HAP-1 (cell line): ENCODE measurements around the gene IGIP.

Experiments used
- DNase-seq, 2 experiments: peaks; one replicate each; pipeline ENCODE4 v3.0.0-alpha.2; 2016 to 2020; ENCODE audit warnings: low spot score in 2 of 2
- H3K27me3 ChIP-seq: fragments of 250-450 bp; sonication (Bioruptor Pico); 2 replicates; pipeline ENCODE4 v1.5.1; 2020; ENCODE audit warnings: low read depth, mild to moderate bottlenecking, moderate library complexity
- H3K36me3 ChIP-seq: fragments of 250-450 bp; sonication (Bioruptor Pico); replicated peaks from 2 replicates; pipeline ENCODE4 v1.5.1; 2020; ENCODE audit warnings: mild to moderate bottlenecking
- H3K4me1 ChIP-seq: fragments of 250-450 bp; sonication (Bioruptor Pico); 2 replicates; pipeline ENCODE4 v1.5.1; 2020; ENCODE audit warnings: mild to moderate bottlenecking
- H3K4me3 ChIP-seq: fragments of 250-450 bp; sonication (Bioruptor Pico); 2 replicates; pipeline ENCODE4 v1.5.1; 2020; ENCODE audit warnings: mild to moderate bottlenecking, moderate library complexity
- H3K9me3 ChIP-seq: fragments of 250-450 bp; sonication (Bioruptor Pico); 2 replicates; pipeline ENCODE4 v1.5.1; 2020; ENCODE audit warnings: mild to moderate bottlenecking, moderate library complexity
- in situ Hi-C: fragments of 300-500 bp; cut with MboI; formaldehyde crosslinking; loops from 3 replicates; pipeline ENCODE4 v1.14.3; 2020; ENCODE audit warnings: low sequenced_read_pairs, inconsistent platforms, mixed read lengths

The IGIP gene

DNA sequence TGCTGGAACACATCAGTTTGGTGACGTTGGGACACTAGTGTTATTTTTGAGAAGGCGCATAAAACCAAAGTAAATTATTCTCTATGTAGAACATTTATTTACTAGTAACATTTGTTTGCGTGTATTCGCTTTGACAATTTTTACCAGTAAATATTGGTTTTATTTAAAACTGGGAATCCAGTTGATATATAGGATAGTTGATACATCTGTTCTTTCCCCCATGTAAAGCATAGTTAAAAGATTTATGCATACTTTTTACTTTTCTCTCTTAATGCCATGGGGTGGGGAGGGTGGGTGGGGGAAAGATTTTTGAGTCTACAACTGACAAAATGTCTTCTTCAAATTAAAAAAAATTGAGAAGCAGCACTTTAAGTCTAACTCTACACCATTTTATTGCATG is at the start of gene IGIP:
IGIP (plus strand) TSS at position 301 of the 400 bp plus-strand sequence. CDS start 2,540 bp downstream, outside the sequence.
- no peak within 1 kb of the TSS for H3K4me3 ChIP-seq
- H3K36me3 ChIP-seq: no peaks in the 10 kb centered on the region
- in situ Hi-C loops: no loop called here
- peaks cover 12% of the 10 kb centered on the region for H3K4me1 ChIP-seq
- H3K9me3 ChIP-seq: no peaks in the 10 kb centered on the region
- DNase-seq: no peak
- H3K27me3 ChIP-seq: no peaks in the 10 kb centered on the region

DNA sequence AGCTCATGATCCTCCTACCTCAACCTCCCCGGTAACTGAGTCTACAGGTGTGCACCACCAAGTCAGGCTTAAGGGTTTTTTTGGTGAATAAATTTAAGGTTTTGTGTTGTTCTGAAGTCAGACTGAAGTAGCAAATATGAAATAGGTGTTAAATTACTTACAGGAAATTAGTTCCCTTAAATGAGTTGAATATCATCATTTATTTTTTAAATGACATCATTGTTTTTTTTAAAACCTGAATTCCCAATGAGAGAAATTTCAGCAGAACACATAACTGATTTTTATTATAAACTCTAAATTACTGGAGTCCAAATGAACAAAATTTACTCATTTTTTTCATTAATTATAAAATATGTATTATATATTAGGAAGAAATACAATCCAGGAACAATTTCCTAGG is 49.6 kb upstream of the IGIP start:
- H3K4me3 ChIP-seq: no peak overlapping the region
- H3K36me3 ChIP-seq: no peaks in the 10 kb centered on the region
- peaks cover 13% of the 10 kb centered on the region for H3K27me3 ChIP-seq
- peaks cover 3% of the 10 kb centered on the region; the same call in 1 of the 2 replicates for H3K4me1 ChIP-seq
- in situ Hi-C loops: no loop called here
- no peak for DNase-seq
- H3K9me3 ChIP-seq: no peaks in the 10 kb centered on the region

GRCh38 chr5:140076788-140077187 is 48.9 kb upstream of the IGIP start:
- H3K36me3 ChIP-seq: no peaks in the 10 kb centered on the region
- peaks cover 3% of the 10 kb centered on the region; the same call in 1 of the 2 replicates for H3K4me1 ChIP-seq
- peaks cover 13% of the 10 kb centered on the region for H3K27me3 ChIP-seq

DNA sequence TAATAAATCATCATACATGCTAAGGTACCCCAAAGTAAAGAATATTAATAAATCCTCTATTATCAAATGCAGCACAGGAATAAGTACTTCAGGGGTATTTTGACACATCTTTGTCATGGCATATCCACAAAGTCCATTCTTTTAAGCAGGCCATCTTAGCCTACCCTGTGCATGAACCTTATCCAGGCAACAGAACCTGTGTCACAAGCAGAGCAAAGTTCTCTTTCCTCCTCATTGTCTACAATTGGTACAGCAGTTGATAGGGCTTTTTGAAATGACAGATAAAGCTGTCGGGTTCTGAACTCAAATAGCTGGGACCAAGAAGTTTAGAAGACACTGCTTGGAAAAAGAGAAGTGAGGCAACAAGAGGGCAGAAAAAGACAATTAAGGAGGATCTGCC is 42.6 kb upstream of the IGIP start:
- no peaks in the 10 kb centered on the region for H3K36me3 ChIP-seq
- in situ Hi-C loops: loop anchor here (5.0 kb wide), 1 partner anchor 69 kb away; no protein-coding TSS in a partner anchor
- no peaks in the 10 kb centered on the region for H3K4me1 ChIP-seq
- no peaks in the 10 kb centered on the region for H3K9me3 ChIP-seq
- peaks cover 23% of the 10 kb centered on the region for H3K27me3 ChIP-seq
- DNase-seq: no peak
- H3K4me3 ChIP-seq: no peak overlapping the region

More at GRCh38 chr5:140076788-140077187, 48.9 kb upstream of the IGIP start:
- Histone ChIP-seq H3K4me3 (no peak overlapping the region), H3K9me3 (no peaks in the 10 kb centered on the region)
- in situ Hi-C loops: no loop called here
- no peak for DNase-seq

GRCh38 chr5:140083650-140084049 is 42.1 kb upstream of the IGIP start:
- Histone ChIP-seq H3K9me3 (no peaks in the 10 kb centered on the region), H3K4me3 (no peak overlapping the region), H3K36me3 (no peaks in the 10 kb centered on the region), H3K4me1 (no peaks in the 10 kb centered on the region), H3K27me3 (peaks cover 23% of the 10 kb centered on the region)
- no peak for DNase-seq
- in situ Hi-C loops: loop anchor here (5.0 kb wide), 1 partner anchor 69 kb away; no protein-coding TSS in a partner anchor

- Histone ChIP-seq H3K9me3 (no peaks in the 10 kb centered on the region), H3K4me1 (no peaks in the 10 kb centered on the region), H3K27me3 (peaks cover 23% of the 10 kb centered on the region), H3K36me3 (no peaks in the 10 kb centered on the region), H3K4me3 (no peak overlapping the region)
- DNase-seq: no peak
- in situ Hi-C loops: loop anchor here (5.0 kb wide), 1 partner anchor 68 kb away; no protein-coding TSS in a partner anchor
Measured at GRCh38 chr5:140084541-140084940, 41.2 kb upstream of the IGIP start.

- in situ Hi-C loops: no loop called here
- Histone ChIP-seq H3K36me3 (no peaks in the 10 kb centered on the region), H3K27me3 (peaks cover 7% of the 10 kb centered on the region), H3K9me3 (no peaks in the 10 kb centered on the region), H3K4me3 (no peak overlapping the region), H3K4me1 (peaks cover 3% of the 10 kb centered on the region; the same call in 1 of the 2 replicates)
- DNase-seq: no peak
Measured at GRCh38 chr5:140090251-140090650, 35.5 kb upstream of the IGIP start.

DNA sequence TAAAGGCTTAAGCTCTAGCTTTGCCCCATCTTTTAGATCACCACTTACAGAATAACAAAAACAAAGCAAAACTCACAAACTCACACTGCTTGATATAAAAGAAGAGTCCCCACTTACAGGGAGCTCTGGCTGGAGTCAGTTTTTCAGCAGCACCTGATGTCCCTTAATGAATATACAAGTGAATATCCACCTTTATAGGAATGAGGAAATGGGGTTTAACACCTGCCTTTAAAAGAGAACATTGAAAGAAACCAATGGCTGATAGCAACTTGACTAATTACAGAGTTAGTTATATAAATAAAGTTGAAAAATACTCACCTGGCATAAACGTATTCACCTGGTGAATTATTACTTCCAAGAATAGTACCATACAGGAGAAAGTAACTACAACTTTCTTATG is 32.6 kb upstream of the IGIP start:
- in situ Hi-C loops: no loop called here
- H3K9me3 ChIP-seq: no peaks in the 10 kb centered on the region
- H3K4me3 ChIP-seq: no peak overlapping the region
- H3K27me3 ChIP-seq: no peaks in the 10 kb centered on the region; the same call in 1 of the 2 replicates
- no peak for DNase-seq
- peaks cover 3% of the 10 kb centered on the region; the same call in 1 of the 2 replicates for H3K4me1 ChIP-seq
- no peaks in the 10 kb centered on the region for H3K36me3 ChIP-seq

DNA sequence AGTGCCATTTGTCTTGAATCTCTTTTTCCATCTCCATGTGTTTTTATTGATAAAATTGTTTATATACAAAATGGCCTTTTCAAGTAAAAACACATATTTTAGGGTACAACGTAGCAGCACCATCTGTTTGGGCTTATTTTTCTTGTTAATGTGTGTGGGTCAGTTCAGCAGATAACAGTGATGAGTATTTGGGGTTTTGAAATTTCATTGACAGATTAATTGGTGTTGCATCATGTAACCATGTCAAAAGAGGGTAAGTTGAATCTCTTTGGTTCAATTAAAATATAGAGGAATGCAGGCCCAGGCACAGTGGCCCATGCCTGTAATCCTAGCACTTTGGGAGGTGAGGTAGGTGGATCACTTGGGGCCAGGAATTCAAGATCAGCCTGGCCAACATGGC is 31.9 kb upstream of the IGIP start:
- Histone ChIP-seq H3K4me3 (no peak overlapping the region), H3K4me1 (peaks cover 3% of the 10 kb centered on the region; the same call in 1 of the 2 replicates), H3K27me3 (no peaks in the 10 kb centered on the region; the same call in 1 of the 2 replicates), H3K9me3 (no peaks in the 10 kb centered on the region), H3K36me3 (no peaks in the 10 kb centered on the region)
- DNase-seq: no peak
- in situ Hi-C loops: no loop called here

GRCh38 chr5:140094889-140095288 is 30.8 kb upstream of the IGIP start:
- DNase-seq: no peak
- no peaks in the 10 kb centered on the region for H3K9me3 ChIP-seq
- no peak overlapping the region for H3K4me3 ChIP-seq
- in situ Hi-C loops: no loop called here
- no peaks in the 10 kb centered on the region; the same call in 1 of the 2 replicates for H3K27me3 ChIP-seq
- H3K4me1 ChIP-seq: peaks cover 3% of the 10 kb centered on the region; the same call in 1 of the 2 replicates
- no peaks in the 10 kb centered on the region for H3K36me3 ChIP-seq

DNA sequence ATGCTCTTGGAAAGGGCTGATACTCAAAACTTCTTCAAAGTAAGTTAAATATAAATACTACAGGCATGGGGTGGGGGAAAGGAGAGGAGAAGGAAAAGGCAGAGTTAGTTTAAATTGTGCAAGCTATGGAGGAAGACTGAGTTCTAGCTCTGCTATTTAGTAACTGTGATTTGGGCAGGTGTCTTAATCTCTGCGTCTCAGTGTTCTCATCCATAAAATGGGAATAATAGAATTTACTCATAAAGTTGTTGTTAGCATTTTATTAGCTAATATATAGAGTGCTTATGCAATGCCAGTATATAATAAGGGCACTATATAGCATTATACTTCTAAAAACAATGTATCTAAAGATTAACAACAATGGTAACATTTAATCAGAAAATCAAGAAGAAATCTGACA is 24.6 kb upstream of the IGIP start:
- no peaks in the 10 kb centered on the region for H3K36me3 ChIP-seq
- no peak overlapping the region for H3K4me3 ChIP-seq
- in situ Hi-C loops: no loop called here
- no peaks in the 10 kb centered on the region for H3K27me3 ChIP-seq
- no peaks in the 10 kb centered on the region for H3K4me1 ChIP-seq
- H3K9me3 ChIP-seq: no peaks in the 10 kb centered on the region
- DNase-seq: no peak

- in situ Hi-C loops: no loop called here
- H3K9me3 ChIP-seq: no peaks in the 10 kb centered on the region
- H3K4me1 ChIP-seq: peaks cover 3% of the 10 kb centered on the region; the same call in 1 of the 2 replicates
- H3K36me3 ChIP-seq: no peaks in the 10 kb centered on the region
- DNase-seq: no peak
- no peaks in the 10 kb centered on the region for H3K27me3 ChIP-seq
- H3K4me3 ChIP-seq: no peak overlapping the region
Measured at GRCh38 chr5:140103154-140103553, 22.6 kb upstream of the IGIP start.

GRCh38 chr5:140104100-140104499 is 21.6 kb upstream of the IGIP start:
- Histone ChIP-seq H3K27me3 (no peaks in the 10 kb centered on the region), H3K4me3 (no peak overlapping the region), H3K9me3 (no peaks in the 10 kb centered on the region), H3K4me1 (peaks cover 3% of the 10 kb centered on the region; the same call in 1 of the 2 replicates), H3K36me3 (no peaks in the 10 kb centered on the region)
- in situ Hi-C loops: no loop called here
- DNase-seq: no peak

- in situ Hi-C loops: no loop called here
- Histone ChIP-seq H3K36me3 (no peaks in the 10 kb centered on the region), H3K4me3 (no peak overlapping the region), H3K27me3 (no peaks in the 10 kb centered on the region), H3K9me3 (no peaks in the 10 kb centered on the region), H3K4me1 (peaks cover 19% of the 10 kb centered on the region)
- no peak for DNase-seq
Measured at GRCh38 chr5:140106101-140106500, 19.6 kb upstream of the IGIP start.

- Histone ChIP-seq H3K4me3 (peak overlapping the region; percentile 54), H3K9me3 (no peaks in the 10 kb centered on the region), H3K27me3 (no peaks in the 10 kb centered on the region), H3K4me1 (peaks cover 25% of the 10 kb centered on the region), H3K36me3 (no peaks in the 10 kb centered on the region)
- DNase-seq: no peak
- in situ Hi-C loops: no loop called here
Measured at GRCh38 chr5:140106805-140107311, 18.9 kb upstream of the IGIP start.
